ENCODE measurements around the gene NDRG2.

NDRG2 gene

DNA sequence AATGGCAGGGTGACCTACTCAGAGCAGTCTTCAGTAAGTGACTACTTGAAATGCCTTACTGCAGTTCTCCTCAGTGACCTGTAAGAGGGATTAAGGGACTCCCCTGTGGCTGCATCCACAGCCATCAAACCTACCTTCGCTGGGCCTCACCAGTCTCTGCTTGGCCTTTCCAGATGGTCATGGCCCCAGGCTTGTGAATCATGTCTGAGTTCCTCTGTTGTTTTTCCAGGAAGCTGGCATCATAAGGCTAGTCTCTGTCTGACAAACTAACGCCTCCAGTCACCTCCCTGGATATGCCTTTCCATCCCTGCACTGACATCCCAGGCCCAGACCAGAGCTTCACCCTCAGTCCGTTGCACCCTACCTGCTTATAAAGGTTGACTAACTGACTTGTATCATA is 55.5 kb downstream of the NDRG2 start:
- no peaks in the 10 kb centered on the region for H3K36me3 ChIP-seq
- no peak overlapping the region for H3K4me3 ChIP-seq (ENCODE audit: low read depth in 1 of 2, low read length in 1 of 2)
- peaks cover 11 to 15% of the 10 kb centered on the region in 2 experiments for H3K4me1 ChIP-seq (ENCODE audit: control insufficient read depth in 1 of 2, insufficient read depth in 1 of 2, low read depth in 1 of 2, low read length in 1 of 2)
- no peak overlapping the region for H3K27ac ChIP-seq
- TF ChIP-seq, protein P1, sequence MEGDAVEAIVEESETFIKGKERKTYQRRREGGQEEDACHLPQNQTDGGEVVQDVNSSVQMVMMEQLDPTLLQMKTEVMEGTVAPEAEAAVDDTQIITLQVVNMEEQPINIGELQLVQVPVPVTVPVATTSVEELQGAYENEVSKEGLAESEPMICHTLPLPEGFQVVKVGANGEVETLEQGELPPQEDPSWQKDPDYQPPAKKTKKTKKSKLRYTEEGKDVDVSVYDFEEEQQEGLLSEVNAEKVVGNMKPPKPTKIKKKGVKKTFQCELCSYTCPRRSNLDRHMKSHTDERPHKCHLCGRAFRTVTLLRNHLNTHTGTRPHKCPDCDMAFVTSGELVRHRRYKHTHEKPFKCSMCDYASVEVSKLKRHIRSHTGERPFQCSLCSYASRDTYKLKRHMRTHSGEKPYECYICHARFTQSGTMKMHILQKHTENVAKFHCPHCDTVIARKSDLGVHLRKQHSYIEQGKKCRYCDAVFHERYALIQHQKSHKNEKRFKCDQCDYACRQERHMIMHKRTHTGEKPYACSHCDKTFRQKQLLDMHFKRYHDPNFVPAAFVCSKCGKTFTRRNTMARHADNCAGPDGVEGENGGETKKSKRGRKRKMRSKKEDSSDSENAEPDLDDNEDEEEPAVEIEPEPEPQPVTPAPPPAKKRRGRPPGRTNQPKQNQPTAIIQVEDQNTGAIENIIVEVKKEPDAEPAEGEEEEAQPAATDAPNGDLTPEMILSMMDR (IDR thresholded peaks at IDR 0.05) = no peak
- peaks cover 8% of the 10 kb centered on the region for H3K27me3 ChIP-seq
- no peaks in the 10 kb centered on the region for H3K9me3 ChIP-seq
